Measurements from ENCODE around the gene MRAS. TPM values are rescaled to one million over a fixed set of nuclear protein-coding genes. Genes with fewer than 3 reads are reported as not detected.
"Not testable (repeated sequence)": the region's sequence is repeated elsewhere in the genome, so short reads cannot be mapped to it uniquely, and the experiment has no call there.

Gene MRAS
- total RNA-seq, 2 experiments from 2014 or later, result 0.16 to 0.54 TPM

DNA sequence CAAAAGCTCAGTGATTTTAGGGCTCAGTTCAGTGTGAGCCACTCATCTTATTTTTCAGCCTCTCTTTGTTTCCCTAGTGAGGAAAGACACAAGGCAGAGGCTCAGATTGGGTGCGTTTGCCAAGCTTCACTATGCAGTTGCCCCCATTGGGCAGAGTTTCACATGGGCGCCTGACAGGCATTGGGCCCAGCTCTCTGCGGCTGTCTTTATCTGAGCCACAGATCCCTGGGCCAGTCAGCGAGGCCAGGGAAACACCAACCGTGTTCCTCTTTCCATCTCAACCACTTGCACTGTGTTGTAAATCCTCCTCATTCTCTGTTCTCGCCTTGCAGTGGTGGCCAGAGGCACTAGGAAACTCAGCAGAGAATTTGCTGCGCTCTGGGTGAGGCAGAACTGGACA, 96.9 kb downstream of the MRAS start:
- no peak overlapping the region for H3K27ac Mint-ChIP-seq
- no peak overlapping the region for H3K4me3 Mint-ChIP-seq
- DNase-seq, result no peak
- H3K9me3 Mint-ChIP-seq, result no peaks in the 10 kb centered on the region
- H3K27me3 Mint-ChIP-seq, result no peaks in the 10 kb centered on the region
- no peaks in the 10 kb centered on the region for H3K4me1 Mint-ChIP-seq
- no peaks in the 10 kb centered on the region for H3K36me3 Mint-ChIP-seq

DNA sequence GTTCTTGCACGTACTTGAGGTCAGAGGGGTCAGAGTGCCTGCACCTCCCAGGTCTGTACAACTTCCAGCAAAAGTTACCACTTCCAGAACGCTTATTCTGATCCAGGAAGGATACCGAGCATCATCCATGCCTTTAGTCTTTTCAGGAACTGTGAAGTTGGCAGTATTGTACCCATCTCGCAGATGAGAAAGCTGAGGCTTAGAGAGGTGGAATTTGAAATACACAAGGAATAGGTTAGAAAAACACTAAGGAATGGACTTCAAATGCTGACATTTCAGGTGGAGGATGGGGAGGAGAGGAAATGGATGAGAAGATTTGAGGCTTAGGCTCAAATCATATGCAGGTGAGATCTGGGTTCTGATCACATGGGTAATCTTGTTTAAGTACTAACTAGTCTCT, 97.3 kb downstream of the MRAS start:
- no peaks in the 10 kb centered on the region for H3K9me3 Mint-ChIP-seq
- no peaks in the 10 kb centered on the region for H3K4me1 Mint-ChIP-seq
- DNase-seq, result no peak
- no peaks in the 10 kb centered on the region for H3K36me3 Mint-ChIP-seq
- H3K4me3 Mint-ChIP-seq, result no peak overlapping the region
- H3K27ac Mint-ChIP-seq, result no peak overlapping the region
- no peaks in the 10 kb centered on the region for H3K27me3 Mint-ChIP-seq

DNA sequence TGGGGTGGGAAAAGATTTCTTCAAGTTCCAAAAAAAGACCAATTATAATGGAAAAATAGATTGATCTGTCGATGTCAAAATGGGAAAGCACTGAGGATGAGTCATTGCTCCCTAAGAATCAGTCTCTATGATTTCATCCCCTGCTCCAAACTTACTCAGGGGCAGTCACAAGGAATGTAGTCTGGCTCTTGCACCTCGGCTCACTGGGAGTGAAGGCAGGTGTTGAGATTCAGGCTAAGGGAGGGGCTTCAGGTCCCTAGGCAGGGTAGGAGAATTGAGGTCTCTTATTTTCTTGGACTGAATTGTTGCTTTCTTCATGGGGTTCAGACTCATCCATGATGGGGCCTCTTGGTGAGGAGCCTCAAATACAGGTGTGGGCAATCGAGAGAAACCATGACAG, 100.3 kb downstream of the MRAS start:
- Mint-ChIP-seq H3K4me1 (no peaks in the 10 kb centered on the region), H3K36me3 (no peaks in the 10 kb centered on the region), H3K9me3 (no peaks in the 10 kb centered on the region), H3K27ac (no peak overlapping the region), H3K4me3 (no peak overlapping the region), H3K27me3 (no peaks in the 10 kb centered on the region)
- no peak for DNase-seq

DNA sequence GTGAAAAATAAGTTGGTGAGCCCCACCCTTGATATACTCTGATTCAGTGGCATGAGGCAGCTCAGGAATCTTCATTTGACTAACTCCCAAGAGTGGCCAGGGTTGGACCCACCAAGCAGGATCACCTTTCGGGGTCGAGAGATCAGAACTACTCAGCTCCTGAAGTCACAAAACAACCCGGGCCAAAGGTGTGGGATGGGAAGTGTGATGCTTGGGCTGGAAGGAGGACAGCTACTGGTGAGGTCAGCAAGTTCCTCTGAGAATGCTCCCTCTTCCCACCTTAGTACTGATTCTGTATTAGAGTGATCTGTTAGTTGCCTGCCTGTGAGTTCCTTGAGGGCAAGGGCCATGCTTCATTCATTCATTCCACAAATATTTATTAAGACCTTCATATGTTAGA, 101.1 kb downstream of the MRAS start:
- H3K4me1 Mint-ChIP-seq, result no peaks in the 10 kb centered on the region
- no peak for DNase-seq
- no peak overlapping the region for H3K4me3 Mint-ChIP-seq
- no peaks in the 10 kb centered on the region for H3K27me3 Mint-ChIP-seq
- no peak overlapping the region for H3K27ac Mint-ChIP-seq
- H3K36me3 Mint-ChIP-seq, result no peaks in the 10 kb centered on the region
- no peaks in the 10 kb centered on the region for H3K9me3 Mint-ChIP-seq

DNA sequence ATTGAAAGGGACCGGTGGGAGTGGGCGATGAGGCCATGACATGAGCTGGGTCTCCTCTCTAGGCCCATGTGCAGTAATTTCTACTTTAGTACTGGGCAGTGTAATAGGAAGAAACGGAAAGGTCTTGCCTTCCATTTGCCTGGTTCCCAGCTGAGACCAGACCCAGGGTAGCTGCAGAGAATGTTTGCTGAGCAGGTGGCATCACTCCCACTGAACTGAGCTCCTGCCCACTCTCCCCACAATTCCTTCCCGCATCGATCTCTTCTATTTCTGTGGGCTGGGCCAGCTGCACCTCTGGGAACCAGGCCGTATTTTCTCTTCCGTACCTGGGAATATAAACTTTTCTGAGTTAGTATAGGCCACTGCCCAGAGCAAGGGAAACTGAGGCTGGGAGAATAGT, 101.8 kb downstream of the MRAS start:
- Mint-ChIP-seq H3K4me1 (no peaks in the 10 kb centered on the region), H3K27ac (no peak overlapping the region), H3K36me3 (no peaks in the 10 kb centered on the region), H3K9me3 (no peaks in the 10 kb centered on the region), H3K4me3 (no peak overlapping the region), H3K27me3 (no peaks in the 10 kb centered on the region)
- no peak for DNase-seq

DNA sequence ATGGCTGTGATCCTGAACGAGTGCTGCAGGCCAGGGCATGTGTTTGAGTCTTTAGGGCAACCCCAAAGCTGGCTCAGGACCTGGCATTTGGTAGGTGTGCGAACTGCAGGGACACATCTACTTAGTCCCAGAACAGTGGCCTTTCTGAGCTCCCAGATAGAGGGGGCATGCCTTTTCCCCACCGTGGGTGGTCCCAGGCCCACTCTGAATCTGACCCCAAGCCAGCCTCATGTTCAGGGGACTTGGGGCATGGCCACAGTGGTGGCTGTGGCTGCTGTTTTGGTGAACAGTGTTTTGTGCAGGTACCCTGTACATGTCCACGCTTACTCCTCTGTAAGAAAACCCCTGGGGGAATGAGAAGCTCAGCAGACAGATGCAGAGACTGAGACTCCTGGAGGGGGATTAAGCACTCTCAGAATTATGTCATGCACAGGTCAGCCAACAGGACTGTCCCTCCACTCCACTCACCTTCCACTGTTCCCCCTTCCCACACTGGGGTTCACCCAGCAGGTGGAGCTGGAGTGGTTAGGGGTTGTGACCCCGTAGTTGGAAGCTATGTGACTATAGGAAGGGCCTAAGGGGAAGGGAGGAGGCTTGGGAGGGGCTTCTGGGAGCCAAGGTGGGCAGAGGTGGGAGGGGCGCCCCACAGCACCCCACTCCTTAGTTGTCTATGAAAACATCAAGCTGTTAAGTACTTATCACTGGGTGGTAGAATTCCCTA, 102.5 kb downstream of the MRAS start:
- no peak for DNase-seq
- Mint-ChIP-seq H3K9me3 (no peaks in the 10 kb centered on the region), H3K27me3 (no peaks in the 10 kb centered on the region), H3K27ac (no peak overlapping the region), H3K36me3 (no peaks in the 10 kb centered on the region), H3K4me1 (no peaks in the 10 kb centered on the region), H3K4me3 (no peak overlapping the region)

DNA sequence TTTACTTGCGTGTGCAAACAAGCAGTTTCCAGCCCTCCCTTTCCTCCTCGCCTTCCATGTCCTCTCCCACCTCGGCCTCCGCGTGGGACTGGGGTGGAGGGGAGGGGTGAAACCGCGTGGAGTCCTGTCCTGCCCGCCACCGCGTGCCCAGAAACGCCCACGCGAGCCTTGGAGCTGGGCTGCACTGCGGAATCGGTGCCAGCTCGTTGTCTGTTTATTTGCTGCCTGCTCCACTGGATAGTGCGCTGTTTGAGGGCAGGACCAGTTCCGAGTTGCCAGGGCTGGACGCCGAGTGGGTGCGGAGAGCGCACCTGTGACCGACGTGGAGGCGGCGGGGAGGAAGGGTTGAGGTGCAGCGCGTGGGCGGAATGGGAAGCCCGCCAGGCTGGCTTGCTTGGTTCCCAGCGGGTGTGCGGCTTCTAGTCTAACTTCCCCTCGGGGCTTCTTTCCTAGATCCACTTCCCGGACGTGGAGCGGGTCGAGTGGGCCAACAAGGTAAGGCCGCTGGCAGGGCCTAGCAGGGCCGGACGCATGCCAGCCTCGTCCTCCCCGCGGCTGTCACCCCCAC, 103.3 kb downstream of the MRAS start:
- Mint-ChIP-seq H3K4me1 (no peaks in the 10 kb centered on the region), H3K27ac (no peak overlapping the region), H3K9me3 (no peaks in the 10 kb centered on the region), H3K27me3 (no peaks in the 10 kb centered on the region), H3K4me3 (no peak overlapping the region), H3K36me3 (no peaks in the 10 kb centered on the region)
- no peak for DNase-seq

DNA sequence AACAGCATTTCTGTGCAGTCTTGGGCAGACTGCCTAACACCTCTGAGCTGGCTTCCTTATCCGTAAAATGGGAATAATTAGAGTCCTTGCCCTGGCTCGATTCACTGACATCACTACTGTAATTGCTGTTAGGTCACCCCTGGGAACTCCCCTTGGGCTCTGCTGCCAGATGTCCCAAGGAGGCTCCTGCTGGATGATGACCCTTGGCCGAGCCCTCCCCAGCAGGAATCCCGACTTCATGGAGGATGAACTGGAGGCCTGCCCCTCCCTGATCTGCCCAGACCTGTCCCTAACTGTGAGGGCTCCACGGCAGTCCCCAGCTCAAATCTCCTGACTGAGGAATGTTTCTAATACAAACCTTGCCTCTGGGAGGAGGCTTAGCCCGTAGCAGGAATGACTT, 104.1 kb downstream of the MRAS start:
- no peak for DNase-seq
- H3K4me3 Mint-ChIP-seq, result no peak overlapping the region
- no peaks in the 10 kb centered on the region for H3K9me3 Mint-ChIP-seq
- no peaks in the 10 kb centered on the region for H3K4me1 Mint-ChIP-seq
- H3K36me3 Mint-ChIP-seq, result no peaks in the 10 kb centered on the region
- no peak overlapping the region for H3K27ac Mint-ChIP-seq
- H3K27me3 Mint-ChIP-seq, result no peaks in the 10 kb centered on the region

DNA sequence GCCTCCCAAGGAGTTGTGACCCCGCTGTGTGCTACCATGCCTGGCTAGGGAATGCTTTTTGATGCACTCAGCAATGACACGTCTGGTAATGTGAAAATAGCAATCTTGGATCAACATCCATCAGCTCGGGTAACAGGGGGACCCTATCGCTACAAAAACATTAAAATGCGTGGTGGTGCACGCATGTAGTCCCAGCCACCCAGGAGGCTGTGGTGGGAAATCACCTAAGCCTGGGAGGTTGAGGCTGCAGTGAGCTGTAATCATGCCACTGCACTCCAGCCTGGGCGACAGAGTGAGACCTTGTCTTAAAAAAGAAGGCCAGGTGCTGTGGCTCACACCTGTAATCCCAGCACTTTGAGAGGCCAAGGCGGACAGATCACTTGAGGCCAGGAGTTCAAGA, 105.6 kb downstream of the MRAS start:
- not testable (repeated sequence) for H3K4me1 Mint-ChIP-seq, H3K27me3 Mint-ChIP-seq, DNase-seq, H3K36me3 Mint-ChIP-seq, H3K9me3 Mint-ChIP-seq, H3K4me3 Mint-ChIP-seq, H3K27ac Mint-ChIP-seq

Other genes with a start within 250 kb of the MRAS start
- gene DZIP1L, start 233.0 kb upstream of the MRAS start, total RNA-seq, result under 1 TPM; 0.22 to 0.29 TPM
- not detected for gene A4GNT, start 216.2 kb upstream of the MRAS start, total RNA-seq
- gene DBR1, start 173.7 kb upstream of the MRAS start, total RNA-seq, result 10 to 100 TPM; 28.1 to 32.7 TPM
- gene ARMC8, start 161.3 kb upstream of the MRAS start, total RNA-seq, result 10 to 100 TPM; 43.0 to 45.6 TPM
- not detected for gene NME9, start 18.7 kb upstream of the MRAS start, total RNA-seq
- under 1 TPM; 0.21 to 0.52 TPM for gene ESYT3, start 86.0 kb downstream of the MRAS start, total RNA-seq
- gene CEP70, start 245.7 kb downstream of the MRAS start, total RNA-seq, result 10 to 100 TPM in 1 of 2 experiments, 1 to 10 TPM in 1; 10.0 to 11.2 TPM